GM18909 (cell line): Measurements from ENCODE around the gene SPATA17.

Source experiments
- ATAC-seq: cut with Tn5 transposase; IDR thresholded peaks from one replicate; pipeline ENCODE4 v1.9.1; 2021; ENCODE audit warnings: mild to moderate bottlenecking; ENCODE audit not compliant: unreplicated experiment, poor library complexity

Gene SPATA17

DNA sequence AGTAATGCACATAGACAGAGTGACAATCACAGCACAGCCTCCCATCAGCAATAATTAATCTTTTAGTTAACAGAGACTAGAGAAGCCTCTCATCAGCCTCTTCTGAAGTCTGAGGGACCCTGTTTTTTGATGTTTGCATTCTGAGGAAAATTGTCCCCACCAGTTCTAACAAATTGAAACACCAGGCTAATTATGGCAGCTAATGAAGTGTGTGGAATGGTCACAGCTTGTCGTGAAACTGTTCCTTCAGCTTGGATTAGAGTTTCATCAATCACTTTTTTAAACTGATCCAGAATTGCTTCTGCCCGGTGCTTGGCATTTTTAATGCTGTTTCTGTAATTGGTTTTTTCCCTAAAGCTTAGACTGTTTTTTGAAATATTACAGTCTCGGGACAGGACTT lies 208.0 kb downstream of the SPATA17 start:
- ATAC-seq = no peak

DNA sequence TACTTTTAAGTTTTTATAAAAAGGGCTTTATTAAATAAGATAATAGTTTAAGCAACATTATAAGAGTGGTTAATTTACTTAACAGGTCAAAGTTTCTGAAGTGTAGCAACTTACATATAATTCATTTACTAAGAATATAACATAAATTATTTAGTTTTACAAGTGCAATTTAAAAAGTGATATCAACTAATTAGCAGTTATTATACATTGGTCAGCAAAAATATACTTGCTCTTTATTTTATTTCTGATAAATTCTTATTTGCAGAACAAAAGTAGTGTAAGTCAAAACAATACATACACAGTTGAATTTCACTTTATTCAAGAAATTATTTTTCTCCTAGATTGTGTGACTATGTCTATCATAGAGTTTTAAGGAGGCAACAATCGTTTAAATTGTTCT lies 215.6 kb downstream of the SPATA17 start:
- ATAC-seq = no peak

DNA sequence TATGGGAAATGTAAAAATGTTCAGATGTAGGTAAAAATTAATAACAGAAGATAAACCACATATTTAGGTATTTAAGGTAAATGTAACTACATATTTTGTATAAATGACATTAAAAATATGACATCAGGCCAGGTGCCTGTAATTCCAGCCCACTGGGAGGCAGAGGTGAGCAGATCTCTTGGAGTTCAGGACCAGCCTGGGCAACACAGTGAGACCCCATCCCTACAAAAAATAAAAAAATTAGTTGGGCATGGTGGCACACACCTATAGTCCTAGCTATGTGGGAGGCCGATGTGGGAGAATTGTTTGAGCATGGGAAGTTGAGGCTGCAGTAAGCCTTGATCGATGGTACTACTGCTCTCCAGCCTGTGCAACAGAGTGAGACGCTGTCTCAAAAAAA lies 216.5 kb downstream of the SPATA17 start:
- no peak for ATAC-seq

DNA sequence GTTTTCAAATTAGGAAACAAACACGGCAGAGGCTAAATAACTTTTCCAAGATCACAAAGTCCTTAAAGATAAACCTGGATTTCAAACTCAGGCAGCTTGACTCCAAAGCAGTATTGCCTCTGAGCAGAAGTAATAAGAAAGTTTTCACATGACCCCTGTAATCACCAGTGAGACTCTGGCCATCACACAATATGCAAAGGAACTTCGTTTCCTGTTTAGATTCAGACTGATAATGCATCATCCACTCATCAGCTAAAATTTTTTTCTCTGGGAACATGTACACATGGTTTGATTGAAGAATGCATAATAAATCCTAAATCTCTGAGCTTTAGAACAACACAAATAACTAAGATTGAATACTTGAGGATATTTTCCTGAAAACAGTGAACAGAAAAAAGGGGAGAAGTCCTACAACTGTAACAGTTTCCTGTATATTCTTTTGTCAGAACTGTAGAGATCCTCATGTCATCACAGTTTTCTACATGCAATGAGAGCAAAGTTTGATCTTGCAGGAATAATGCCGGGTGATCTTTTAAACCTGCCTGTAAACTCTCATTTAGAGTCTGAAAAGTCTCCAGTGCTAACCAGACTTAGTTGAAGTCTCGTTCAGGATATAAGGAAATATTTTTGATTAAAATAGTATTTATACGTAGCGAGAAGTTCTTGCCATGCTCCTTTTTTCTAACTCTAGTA lies 225.3 kb downstream of the SPATA17 start:
- no peak for ATAC-seq

DNA sequence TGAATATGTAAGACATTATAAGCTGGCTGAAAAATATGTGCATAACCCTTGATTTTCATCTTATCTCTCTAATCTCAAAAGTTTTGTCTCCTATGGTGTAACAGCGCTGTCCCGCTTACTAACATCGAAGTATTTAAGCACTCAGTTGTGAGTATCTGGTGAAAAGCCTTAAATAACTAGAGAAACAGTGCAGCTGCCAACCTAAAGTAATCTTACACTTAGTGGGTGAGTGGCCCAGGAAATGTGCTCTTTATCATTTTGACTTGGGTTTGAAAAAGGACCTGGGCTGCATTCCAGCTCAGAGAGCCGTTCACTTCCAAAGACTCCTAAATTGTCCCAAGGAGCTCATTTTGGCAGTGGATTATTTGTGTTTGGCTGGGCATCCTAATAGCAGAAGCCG lies 225.9 kb downstream of the SPATA17 start:
- ATAC-seq = no peak

DNA sequence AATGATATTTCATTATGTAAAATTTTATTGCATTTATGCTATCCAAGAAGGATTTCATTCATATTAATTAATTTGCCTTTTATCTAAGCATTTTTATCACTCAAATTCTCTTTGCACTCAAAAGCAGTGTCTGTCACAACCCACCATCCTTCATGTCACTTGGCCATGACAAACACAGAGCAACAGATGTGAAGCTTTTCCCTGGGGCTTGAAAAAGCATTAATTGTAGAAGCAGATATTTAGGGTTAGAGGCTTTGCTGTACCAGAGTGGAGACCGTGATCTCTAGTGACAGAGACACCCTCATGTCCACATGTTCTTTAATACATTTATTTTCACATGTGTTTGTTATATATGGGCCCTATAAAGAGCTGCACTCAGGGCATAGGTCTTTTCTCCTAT lies 230.5 kb downstream of the SPATA17 start:
- ATAC-seq = no peak

DNA sequence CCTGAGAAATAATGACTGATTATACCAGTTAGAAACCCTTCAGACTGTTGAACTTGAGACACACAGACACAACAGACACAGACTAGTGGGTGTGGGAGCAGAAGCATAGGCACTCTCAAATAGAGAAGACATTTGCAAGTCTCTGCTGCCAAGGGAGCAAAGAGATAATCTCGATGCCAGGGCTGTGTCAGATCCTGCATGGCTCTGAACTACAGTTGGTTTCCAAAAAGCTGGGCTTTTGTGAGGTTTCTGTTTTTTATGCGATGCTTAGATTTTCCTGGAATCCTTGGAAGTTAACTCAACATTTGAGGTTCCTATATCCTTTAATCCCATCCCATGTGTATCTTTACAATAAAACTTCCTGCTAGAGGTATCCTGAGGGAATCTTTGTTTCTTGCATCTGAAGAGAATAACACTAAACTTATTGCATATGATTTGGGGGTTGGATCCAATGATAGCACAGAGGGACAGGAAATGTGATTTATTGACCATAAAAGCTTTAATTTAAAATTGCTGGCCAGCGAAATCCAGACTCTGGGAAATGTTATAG lies 236.4 kb downstream of the SPATA17 start:
- no peak for ATAC-seq

DNA sequence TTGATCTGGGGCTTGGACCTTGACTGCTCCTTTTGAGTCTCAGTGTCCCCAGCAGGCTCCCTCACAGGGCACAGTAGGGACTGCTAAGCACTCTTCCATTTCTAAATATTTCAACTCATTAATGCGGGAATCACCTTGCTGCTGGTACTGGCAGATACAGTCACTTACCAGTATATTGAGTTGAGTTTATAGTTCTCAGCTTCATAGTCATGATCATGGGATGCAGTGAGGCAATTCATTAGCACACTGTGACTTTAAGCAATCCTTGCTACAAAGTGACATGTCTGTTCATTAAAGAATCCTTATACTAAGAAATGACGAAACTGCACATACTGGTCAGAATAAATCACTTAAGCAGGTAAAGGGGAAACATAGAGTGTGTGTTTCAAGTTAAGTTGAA lies 240.8 kb downstream of the SPATA17 start:
- no peak for ATAC-seq

DNA sequence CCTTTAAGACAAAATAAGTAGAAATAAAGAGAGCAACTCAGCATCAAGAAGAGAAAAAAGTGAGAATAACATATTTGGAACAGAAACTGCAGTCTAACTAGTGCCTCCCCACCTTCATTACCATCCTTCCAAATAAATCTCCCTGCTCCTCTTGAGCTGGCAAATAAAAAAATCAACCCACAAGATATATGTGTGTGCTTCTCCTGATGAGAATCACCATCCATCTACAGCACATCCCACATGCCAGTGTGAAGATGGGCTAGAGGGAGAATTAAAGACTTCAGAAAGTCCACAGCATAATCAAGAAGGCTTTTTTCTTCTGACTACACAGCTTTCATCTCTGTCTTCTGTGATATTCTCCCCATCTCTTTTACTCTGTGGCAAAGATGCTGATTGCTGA lies 244.1 kb downstream of the SPATA17 start:
- no peak for ATAC-seq

DNA sequence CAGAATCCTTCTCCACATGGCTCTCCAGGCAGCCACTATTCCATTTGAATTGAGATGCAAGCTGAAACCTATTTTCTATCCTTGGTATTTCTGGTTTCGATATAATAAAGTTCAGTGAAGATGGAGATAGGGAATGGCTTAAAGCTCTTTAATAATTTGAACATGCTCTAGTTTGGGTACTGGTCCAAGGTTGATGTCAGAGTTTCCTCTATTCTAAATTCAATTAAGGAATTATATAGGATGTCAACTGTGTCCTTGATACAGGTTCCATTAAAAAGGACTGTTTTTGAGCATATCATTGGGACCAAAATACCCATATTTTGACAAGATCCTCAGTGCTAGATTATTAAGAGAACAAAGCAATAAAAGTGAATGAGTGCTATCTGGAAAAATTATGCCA lies 245.3 kb downstream of the SPATA17 start:
- no peak for ATAC-seq

DNA sequence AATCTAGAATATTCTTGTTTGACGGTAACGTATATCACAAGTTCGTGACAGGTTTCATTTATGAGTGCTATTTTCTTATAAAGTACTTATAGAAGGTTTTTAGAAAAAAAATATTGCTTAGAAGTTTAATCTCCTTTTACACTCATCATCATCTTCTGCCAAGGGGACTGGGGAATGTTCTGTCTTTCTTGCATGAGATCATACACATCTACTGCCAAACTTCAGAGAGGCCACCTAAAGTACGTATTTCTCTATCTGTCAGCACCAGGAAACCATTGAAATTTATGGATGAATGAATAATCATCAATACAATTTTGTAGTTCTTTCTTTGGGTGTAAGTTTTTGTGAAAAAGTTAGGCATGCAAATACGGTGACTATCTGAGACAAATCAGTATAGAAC lies 245.8 kb downstream of the SPATA17 start:
- no peak for ATAC-seq

DNA sequence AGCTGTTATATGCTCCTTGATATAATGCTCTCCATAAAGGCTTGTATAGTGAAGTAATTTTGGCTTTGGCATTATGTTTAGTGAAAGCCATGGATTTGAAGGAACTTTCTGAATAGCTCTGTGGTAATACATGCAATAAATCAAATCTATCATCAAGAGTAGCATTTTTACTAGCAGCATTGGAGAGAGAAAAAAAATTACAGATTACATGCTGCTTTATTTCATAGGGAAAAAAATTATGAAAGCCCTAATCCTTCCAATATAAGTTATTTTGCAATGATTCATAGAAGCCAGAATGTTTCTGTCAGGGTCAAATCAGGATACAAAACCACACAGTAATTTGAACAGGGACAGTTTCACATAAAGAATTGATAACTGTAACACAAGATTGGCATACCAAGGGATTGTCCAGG lies 250.0 kb downstream of the SPATA17 start:
- no peak for ATAC-seq

DNA sequence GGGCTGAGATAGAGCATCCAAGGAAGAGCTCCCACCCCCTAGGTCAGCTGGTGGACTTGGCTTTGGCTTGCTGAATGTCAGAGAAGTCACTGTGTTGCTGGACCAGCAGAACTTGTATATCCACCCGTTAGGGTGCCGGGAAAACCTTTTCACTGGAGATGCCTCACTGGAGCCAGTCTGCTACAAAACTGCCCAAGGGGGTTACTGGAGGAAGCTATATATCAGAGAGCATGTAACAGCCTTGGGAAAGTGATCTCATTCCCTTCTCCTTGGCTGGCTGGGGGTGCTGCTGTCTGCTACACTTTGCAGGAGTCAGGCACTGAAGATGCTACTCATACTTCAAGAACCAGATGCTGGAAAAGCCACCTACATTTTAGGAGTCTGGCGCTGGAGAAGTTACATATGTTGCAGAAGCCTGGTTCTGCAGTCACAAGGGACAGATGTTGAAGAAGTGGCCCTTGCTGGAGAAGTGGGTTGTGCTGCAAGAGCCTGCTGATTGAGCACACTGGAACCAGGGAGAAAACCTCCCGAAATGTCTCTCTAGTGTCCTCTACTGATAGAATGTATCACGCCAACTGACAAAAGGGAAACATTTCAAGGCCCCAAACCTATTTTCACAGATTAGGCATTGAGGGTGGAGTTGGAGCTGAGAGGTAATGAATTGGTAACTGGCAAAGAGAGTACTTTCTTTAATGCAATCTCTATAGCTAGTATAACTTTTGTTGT lies 250.6 kb downstream of the SPATA17 start:
- ATAC-seq = no peak

DNA sequence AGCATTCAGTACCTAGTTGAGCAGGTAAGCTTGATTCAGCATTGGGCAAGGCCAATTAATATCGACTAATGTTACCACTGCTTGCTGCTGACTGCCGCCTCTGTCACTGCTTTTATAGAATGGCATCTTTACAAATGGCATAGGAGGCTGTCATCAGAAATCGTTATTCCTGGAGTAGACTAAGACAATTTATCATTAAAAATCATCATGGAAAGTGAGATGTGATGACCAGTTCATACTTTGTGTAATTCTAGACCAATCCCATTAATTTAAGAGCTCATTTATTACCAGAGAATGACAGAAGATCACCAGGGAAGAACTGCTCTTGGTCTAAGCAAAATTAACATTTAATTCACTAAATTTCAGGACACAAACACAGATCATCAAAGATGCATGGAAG lies 254.0 kb downstream of the SPATA17 start:
- ATAC-seq = no peak

DNA sequence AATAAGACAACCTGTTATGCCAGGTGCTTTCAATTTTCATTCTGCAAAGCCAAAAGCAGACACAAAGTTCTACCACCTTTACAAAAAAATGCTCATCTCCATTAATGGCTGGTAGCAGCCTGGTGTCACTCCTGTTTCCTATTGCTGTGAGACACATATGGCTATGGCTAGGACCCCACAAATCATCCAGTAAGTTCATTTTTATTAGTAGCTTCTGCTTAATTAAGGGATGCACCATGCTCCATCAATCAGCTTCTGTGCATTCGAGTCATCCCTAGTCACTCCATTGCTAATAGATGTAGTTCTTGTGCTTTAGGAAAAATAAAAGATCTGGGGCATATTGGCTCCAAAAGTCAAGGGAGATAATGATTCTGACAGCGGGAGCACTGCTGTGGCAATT lies 257.2 kb downstream of the SPATA17 start:
- ATAC-seq = no peak

DNA sequence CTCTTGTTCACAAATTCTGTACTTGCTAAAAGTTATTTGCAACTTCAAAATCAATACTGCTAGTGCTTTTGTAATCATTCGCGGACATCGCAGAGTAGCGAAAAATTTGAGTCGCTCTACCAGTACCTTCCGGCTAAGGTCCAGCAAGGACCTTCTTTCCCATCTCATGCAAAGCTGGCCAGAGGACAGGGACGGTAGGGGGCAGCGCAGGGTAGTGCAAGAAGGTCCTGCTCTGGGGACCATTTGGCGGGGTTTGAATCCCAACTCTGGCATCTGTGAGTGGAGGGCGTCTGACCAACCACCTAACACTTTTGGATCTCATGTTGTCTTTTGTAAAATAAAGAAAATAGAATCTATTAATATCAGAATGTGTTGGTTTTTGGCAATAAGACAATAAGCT lies 258.3 kb downstream of the SPATA17 start:
- ATAC-seq = no peak

DNA sequence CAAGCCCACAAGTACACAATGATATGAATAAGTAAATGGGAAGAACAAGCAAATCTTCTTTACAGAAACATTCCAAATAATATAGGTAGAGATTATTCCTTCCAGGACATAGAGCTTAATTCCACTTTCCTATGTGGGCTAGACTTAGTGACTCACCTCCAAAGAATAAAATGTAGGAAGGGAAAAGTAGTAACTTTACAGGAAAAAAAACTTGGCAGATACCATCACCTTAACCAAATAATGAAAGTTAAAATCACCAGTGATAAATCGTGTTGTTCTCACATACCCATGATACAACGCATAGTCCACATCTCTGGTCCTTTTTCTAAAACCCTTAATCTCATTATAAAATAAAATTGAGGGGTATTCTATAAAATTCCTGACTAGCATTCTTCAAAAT lies 260.8 kb downstream of the SPATA17 start:
- no peak for ATAC-seq

DNA sequence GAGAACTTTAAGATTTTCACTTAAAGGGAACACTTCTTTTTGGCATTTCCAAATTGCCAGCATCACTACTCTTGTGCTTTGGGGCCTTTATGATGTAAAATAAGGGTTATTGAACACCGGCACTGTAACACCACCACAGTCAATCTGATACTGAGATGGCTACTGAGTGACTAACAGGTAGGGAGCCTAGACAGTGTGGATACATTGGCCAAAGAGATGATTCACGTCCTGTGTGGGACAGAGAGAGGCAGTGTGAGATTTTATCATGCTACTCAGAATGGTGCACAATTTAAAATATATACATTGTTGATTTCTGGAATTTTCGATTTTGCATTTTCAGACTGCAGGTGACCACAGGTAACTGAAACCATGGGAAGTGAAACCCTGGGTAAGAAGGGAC lies 261.6 kb downstream of the SPATA17 start:
- no peak for ATAC-seq

DNA sequence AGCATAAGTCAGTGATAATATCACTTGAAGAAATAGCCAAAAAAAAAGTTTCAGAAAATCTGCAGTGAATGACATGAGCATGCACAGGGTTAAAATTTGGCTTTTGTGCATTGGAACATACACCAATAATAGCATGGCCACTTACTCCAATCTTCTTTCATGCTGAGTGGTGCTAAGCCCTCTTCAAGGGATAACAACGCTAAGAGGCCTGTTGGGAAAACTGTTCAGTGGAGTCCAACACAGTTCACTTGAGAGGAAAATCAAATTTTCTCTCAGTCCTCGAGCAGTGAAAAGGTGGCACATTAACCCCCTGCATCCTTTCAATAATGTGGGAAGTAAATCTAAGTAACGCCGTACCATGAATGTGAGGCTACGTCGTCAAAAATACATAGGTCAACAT lies 264.7 kb downstream of the SPATA17 start:
- no peak for ATAC-seq

DNA sequence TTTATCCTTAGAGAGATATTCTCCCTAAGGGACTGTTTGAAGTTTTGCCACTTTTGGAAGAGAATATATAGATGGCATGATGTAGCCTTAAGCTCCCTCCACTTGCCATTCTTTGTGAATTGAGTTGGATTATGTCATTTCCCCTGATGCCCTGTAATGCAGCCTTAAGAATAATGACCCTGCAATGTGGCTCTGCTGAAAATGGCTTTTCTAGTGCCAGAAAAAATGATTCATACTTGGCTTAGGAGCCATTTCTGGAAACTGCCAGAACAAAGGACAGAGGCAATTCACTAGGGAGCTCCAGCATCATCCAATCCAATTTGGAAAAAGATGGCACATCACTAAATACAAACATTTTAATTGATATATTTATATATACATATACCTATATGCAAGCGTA lies 265.3 kb downstream of the SPATA17 start:
- no peak for ATAC-seq

DNA sequence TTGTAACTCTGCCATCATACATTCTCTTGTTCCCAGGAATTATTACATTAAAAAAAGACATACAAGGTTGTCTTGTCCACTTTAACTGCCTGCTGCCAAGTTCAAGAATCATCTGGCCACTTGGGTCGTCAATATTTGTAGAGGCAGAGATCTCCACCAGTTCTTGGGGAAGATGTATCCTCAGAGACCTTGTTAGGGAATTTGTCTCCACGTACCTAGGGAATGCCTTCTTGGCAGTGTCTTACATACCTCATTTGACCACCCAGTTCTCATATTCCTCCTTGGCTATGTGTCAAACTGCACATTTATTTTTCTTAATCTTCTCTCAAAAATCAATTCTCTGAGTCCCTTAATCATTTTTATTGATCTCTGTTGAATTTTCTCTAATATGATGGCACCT lies 266.0 kb downstream of the SPATA17 start:
- no peak for ATAC-seq

DNA sequence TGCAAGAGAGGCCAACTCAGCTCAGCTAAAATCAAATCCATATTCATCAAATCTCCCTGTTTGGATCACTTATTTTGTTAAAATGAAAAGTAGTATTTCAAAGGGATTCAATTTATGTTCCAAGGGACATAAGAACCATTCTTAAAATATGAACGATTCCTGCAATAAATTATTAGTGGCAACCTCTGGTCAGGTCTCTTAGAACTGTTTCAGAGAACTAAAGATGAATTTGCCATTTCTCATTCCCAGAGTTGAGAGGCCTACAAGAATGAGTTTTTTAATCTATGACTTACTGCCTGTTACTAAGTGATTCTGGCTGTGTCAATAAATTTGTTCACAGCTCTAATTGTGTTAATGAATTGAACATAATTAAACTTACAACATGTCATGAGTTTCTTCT lies 268.5 kb downstream of the SPATA17 start:
- no peak for ATAC-seq
